ENCODE data around the gene PGGHG.
"Not testable (repeated sequence)": the region's sequence is repeated elsewhere in the genome, so short reads cannot be mapped to it uniquely, and the experiment has no call there.

PGGHG gene

DNA sequence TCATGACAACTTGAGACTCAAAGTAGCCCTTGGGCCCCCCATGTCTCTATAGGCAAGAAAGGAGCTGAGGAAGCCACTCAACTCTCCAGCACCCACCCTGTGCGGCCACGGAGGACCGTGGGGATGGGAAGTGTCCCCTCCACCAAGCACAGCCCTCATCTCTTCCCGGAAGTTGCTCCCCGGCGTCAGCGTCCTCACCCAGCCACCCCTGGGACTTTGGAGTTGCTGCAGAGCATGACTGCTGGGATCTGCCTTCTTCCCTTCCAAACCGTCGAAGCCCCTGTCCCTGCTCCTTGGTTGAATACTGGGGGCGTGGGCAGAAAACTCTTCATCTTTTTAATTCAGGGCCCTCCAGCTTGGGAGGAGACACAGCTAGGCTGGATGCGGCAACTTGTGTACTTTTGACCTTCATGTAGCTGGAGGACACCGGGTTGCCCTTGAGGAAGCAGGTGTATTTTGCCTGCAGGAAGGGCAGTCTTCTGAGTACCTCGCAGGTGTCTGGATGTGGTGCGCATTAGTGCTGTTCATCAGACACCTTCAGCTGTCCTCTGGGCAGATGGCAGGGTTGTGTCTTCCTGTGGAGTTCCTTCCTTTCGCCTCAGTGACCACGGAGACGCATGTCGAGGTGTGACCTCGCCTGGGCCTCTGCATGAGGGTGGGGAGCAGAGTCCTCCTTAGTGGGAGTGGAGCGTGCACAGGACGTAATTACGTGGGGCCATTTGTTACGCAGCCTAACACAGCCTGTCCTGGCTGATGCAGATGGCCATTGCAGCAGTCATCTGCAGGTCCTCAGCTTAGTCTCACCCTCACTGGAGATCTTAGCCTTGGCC, 43.9 kb downstream of the PGGHG start:
- DNase-seq: no peak

DNA sequence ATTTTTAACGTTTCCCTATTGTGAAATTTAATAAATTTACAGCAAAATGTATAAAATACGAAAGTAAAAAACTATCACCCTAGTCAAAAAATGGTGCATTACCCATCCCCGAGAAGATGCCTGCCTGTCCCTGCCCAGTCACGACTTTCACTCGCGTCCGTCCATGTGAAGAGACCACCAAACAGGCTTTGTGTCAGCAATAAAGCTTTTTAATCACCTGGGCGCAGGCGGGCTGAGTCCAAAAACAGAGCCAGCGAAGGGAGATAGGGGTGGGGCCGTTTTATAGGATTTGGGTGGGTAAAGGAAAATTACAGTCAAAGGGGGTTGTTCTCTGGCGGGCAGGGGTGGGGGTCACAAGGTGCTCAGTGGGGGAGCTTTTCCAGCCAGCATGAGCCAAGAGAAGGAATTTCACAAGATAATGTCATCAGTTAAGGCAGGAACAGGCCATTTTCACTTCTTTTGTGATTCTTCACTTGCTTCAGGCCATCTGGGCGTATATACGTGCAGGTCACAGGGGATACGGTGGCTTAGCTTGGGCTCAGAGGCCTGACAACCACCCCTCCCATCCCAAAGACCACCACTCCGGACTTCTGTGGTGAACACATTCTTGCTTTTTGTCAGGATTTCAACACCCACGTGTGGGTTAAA, 44.8 kb downstream of the PGGHG start:
- DNase-seq: not testable (repeated sequence)

GRCh38 chr11:334264-334994, 45.5 kb downstream of the PGGHG start:
- DNase-seq: no peak

DNA sequence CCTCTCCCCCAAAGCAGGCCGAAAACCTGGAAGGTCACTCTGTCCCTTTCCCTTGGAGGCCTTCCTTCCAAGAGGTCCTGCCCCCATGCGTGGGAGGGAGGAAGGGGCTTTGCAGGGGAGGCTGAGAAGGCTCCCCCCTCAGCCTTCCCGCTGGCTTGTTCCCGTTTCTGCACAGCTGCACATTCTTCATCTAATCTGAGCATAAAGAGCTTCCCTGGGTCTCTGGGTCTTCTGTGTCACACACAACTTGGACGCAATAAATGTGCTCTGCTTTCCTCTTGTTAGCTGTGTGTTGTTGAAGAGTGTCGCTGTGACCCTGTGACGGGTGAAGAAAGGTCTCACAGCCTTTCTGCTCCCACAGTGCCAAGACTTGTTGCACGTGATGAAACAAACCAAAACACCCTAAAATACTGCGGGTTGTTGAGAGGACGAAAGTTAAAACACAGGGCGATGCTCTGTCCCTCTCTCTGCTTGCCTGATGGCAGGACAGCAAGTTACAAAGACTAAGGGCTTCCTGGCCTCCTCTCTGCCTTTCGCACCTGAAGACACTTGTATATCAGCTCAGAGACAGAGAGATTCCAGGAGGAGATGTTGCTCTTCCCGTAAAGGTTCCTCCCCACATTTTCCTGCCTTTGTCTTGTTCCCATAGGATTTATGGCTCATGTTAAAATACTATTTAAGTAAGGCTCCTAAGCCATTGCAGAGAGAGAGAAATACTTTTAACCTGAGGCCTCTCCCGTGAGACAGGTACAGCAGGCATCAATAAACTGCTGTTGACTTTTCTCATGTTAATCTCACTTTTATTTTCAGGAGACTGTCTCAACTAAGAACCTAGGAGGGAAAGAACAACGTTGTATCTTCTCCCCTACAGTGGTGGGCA, 47.1 kb downstream of the PGGHG start:
- DNase-seq: no peak

DNA sequence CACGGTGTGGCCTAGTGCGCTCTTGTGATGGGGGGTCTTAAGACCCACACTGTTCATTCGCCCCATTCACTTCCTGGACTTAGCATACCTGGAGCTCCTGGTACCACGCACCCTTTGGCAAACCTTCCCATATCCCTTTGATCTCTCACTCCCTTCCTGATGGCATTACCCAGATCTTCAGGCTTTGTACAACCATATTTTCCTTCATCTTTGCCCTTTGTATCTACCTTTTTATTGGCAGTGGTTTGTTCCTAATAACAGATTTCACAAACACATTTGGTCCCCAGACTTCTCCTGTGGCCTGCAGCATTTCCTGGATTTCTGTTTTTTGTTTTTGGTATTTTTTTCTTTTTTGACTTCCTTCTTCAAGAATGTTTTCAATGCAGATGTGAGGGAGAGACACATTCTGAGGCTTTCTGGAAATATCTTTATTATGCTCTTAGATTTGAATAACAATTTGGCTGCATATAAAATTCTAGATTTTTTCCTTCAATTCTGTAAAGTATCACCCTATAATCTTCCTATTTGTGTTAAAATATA, 47.8 kb downstream of the PGGHG start:
- DNase-seq: no peak

DNA sequence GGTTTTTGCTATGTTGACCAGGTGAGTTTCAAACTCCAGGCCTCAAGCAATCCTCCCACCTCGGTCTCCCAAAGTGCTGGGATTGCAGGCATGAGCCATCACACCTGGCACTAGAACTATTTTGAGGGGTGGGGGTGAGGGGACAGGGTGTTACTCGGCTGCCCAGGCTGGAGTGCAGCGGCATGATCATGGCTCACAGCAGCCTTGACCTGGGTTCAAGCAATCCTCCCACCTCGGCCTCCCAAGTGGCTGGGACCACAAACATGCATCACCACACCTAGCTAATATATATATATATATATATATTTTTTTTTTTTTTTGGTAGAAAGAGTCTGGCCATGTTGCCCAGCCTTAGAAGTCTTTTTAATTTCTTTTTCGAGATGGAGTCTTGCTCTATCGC, 48.8 kb downstream of the PGGHG start:
- no peak for DNase-seq

- DNase-seq: no peak
Observed at GRCh38 chr11:339963-340362, 51.0 kb downstream of the PGGHG start.

GRCh38 chr11:340539-341512, 51.9 kb downstream of the PGGHG start:
- no peak for DNase-seq

DNA sequence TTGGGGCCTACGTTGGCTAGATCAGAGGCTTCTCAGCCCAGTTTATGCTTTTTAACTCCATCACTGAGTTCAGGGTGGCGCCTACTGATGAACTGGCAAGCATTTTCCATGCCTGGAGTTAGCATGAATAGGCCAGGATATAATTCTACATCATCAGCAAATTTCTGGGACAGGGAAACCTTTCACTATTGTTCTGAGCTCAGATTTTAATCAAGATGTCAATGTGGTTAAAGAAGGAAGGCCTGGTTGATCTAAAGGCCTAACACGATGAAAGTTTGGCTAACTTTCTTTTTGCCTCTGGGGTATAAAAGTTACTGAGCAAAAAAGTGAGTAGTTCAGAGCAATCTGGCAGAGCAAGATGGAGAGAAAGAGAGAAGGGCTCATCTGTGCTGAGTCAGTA, 53.4 kb downstream of the PGGHG start:
- no peak for DNase-seq

GRCh38 chr11:344836-345578, 56.1 kb downstream of the PGGHG start:
- no peak for DNase-seq

All from NCI-H748 treated with DMSO at 0.1 percent for 48 hours (cell line).